ENCODE measurements around the gene C14orf119. TPM values are rescaled to one million over a fixed set of nuclear protein-coding genes. Genes with fewer than 3 reads are reported as not detected.
A peak's percentile ranks its signal among the peaks of the same experiment; 100 is the strongest.

C14orf119 gene
- polyA plus RNA-seq (2014; cell fraction: cytosol; rRNA removed) = 39.5 and 46.2 TPM in 2 replicates
- 15.8 and 33.9 TPM in 2 replicates for polyA plus RNA-seq (2014; cell fraction: nucleus; rRNA removed)

- DNase-seq (ENCODE audit: low spot score) = peak; percentile 100
Observed at GRCh38 chr14:23095196-23096108, at the start of gene C14orf119. Gene C14orf119 (plus strand): TSS chr14:23095505. CDS start chr14:23097659, 2,154 bp downstream.

- DNase-seq (ENCODE audit: low spot score) = no peak
Observed at GRCh38 chr14:23047034-23047634, 48.2 kb upstream of the C14orf119 start.

GRCh38 chr14:23047751-23048693 is 47.3 kb upstream of the C14orf119 start:
- no peak for DNase-seq (ENCODE audit: low spot score)

GRCh38 chr14:23049011-23049410 is 46.3 kb upstream of the C14orf119 start:
- no peak for DNase-seq (ENCODE audit: low spot score)

- no peak for DNase-seq (ENCODE audit: low spot score)
Observed at GRCh38 chr14:23051141-23052057, 43.9 kb upstream of the C14orf119 start.

GRCh38 chr14:23052182-23052623 is 43.1 kb upstream of the C14orf119 start:
- DNase-seq (ENCODE audit: low spot score) = no peak

- no peak for DNase-seq (ENCODE audit: low spot score)
Observed at GRCh38 chr14:23052671-23053070, 42.6 kb upstream of the C14orf119 start.

- no peak for DNase-seq (ENCODE audit: low spot score)
Observed at GRCh38 chr14:23053426-23053825, 41.9 kb upstream of the C14orf119 start.

- no peak for DNase-seq (ENCODE audit: low spot score)
Observed at GRCh38 chr14:23054000-23054811, 41.1 kb upstream of the C14orf119 start.

- no peak for DNase-seq (ENCODE audit: low spot score)
Observed at GRCh38 chr14:23055147-23055550, 40.2 kb upstream of the C14orf119 start.

- DNase-seq (ENCODE audit: low spot score) = peak; percentile 88
Observed at GRCh38 chr14:23055621-23056144, 39.6 kb upstream of the C14orf119 start.

- DNase-seq (ENCODE audit: low spot score) = peak; percentile 93
Observed at GRCh38 chr14:23056145-23056955, 39.0 kb upstream of the C14orf119 start.

- peak; percentile 70 for DNase-seq (ENCODE audit: low spot score)
Observed at GRCh38 chr14:23056956-23057756, 38.1 kb upstream of the C14orf119 start, which contains the start of gene CDH24. Gene CDH24 (minus strand): TSS chr14:23057520. CDS start chr14:23055733, 1,787 bp downstream.

GRCh38 chr14:23057757-23058653 is 37.3 kb upstream of the C14orf119 start:
- DNase-seq (ENCODE audit: low spot score) = peak; percentile 90

- DNase-seq (ENCODE audit: low spot score) = no peak
Observed at GRCh38 chr14:23058654-23059504, 36.4 kb upstream of the C14orf119 start.

Measured in SK-N-DZ (cell line).